GM18520 (cell line): ENCODE measurements around the gene SNTB2.
A peak's percentile ranks its signal among the peaks of the same experiment; 100 is the strongest.
"Not testable (repeated sequence)": the region's sequence is repeated elsewhere in the genome, so short reads cannot be mapped to it uniquely, and the experiment has no call there.

Experiments used
- ATAC-seq: cut with Tn5 transposase; IDR thresholded peaks from one replicate; pipeline ENCODE4 v1.9.1; 2021; ENCODE audit not compliant: unreplicated experiment

SNTB2 gene

GRCh38 chr16:69283851-69284250, 96.9 kb downstream of the SNTB2 start:
- ATAC-seq: no peak

GRCh38 chr16:69285240-69285639, 98.3 kb downstream of the SNTB2 start:
- no peak for ATAC-seq

GRCh38 chr16:69286941-69287713, 100.2 kb downstream of the SNTB2 start:
- no peak for ATAC-seq

- not testable (repeated sequence) for ATAC-seq
Observed at GRCh38 chr16:69291657-69292056, 104.7 kb downstream of the SNTB2 start.

GRCh38 chr16:69293401-69293800, 106.4 kb downstream of the SNTB2 start:
- ATAC-seq: no peak

GRCh38 chr16:69294051-69294450, 107.1 kb downstream of the SNTB2 start:
- ATAC-seq: no peak

- not testable (repeated sequence) for ATAC-seq
Observed at GRCh38 chr16:69296771-69297170, 109.8 kb downstream of the SNTB2 start.

- ATAC-seq: no peak
Observed at GRCh38 chr16:69298261-69298660, 111.3 kb downstream of the SNTB2 start.

GRCh38 chr16:69301187-69301586, 114.2 kb downstream of the SNTB2 start:
- ATAC-seq: no peak

- no peak for ATAC-seq
Observed at GRCh38 chr16:69301861-69302260, 114.9 kb downstream of the SNTB2 start.

- no peak for ATAC-seq
Observed at GRCh38 chr16:69302301-69302700, 115.3 kb downstream of the SNTB2 start.

- ATAC-seq: no peak
Observed at GRCh38 chr16:69306031-69306430, 119.1 kb downstream of the SNTB2 start.

GRCh38 chr16:69307091-69307490, 120.1 kb downstream of the SNTB2 start:
- no peak for ATAC-seq

GRCh38 chr16:69307856-69308255, 120.9 kb downstream of the SNTB2 start:
- ATAC-seq: no peak

- ATAC-seq: no peak
Observed at GRCh38 chr16:69309316-69309715, 122.4 kb downstream of the SNTB2 start.

GRCh38 chr16:69310653-69311532, 123.9 kb downstream of the SNTB2 start, which contains the start of gene VPS4A:
VPS4A (plus strand) TSS chr16:69311350; CDS start chr16:69311512, 162 bp downstream.
- peak; percentile 92 for ATAC-seq

- ATAC-seq: peak; percentile 29
Observed at GRCh38 chr16:69311533-69312387, 124.8 kb downstream of the SNTB2 start.

GRCh38 chr16:69313469-69313868, 126.5 kb downstream of the SNTB2 start:
- no peak for ATAC-seq

GRCh38 chr16:69314534-69314933, 127.6 kb downstream of the SNTB2 start:
- no peak for ATAC-seq

GRCh38 chr16:69315486-69316311, 128.7 kb downstream of the SNTB2 start:
- ATAC-seq: no peak
